Endothelial cell (in vitro differentiated cells): ENCODE results near the gene ABLIM2. TPM values are rescaled to one million over a fixed set of nuclear protein-coding genes. Genes with fewer than 3 reads are reported as not detected.
"Not testable (repeated sequence)": the region's sequence is repeated elsewhere in the genome, so short reads cannot be mapped to it uniquely, and the experiment has no call there.

Experiments used
- DNase-seq: peaks from one replicate; pipeline ENCODE4 v3.0.0; 2021; ENCODE audit warnings: low spot score
- H3K27ac Mint-ChIP-seq: one replicate; pipeline ENCODE4 v1.8.0; 2021; ENCODE audit warnings: mixed read lengths, inconsistent platforms; ENCODE audit not compliant: unreplicated experiment
- H3K27me3 Mint-ChIP-seq: one replicate; pipeline ENCODE4 v1.8.0; 2021; ENCODE audit warnings: mild to moderate bottlenecking, moderate library complexity, mixed read lengths, inconsistent platforms; ENCODE audit not compliant: unreplicated experiment
- H3K36me3 Mint-ChIP-seq: one replicate; pipeline ENCODE4 v1.8.0; 2021; ENCODE audit warnings: mild to moderate bottlenecking, low read depth, mixed read lengths, inconsistent platforms; ENCODE audit not compliant: unreplicated experiment
- H3K4me1 Mint-ChIP-seq: one replicate; pipeline ENCODE4 v1.8.0; 2021; ENCODE audit warnings: mild to moderate bottlenecking, mixed read lengths, inconsistent platforms; ENCODE audit not compliant: unreplicated experiment
- H3K4me3 Mint-ChIP-seq: one replicate; pipeline ENCODE4 v1.8.0; 2021; ENCODE audit warnings: mild to moderate bottlenecking, mixed read lengths, inconsistent platforms; ENCODE audit not compliant: unreplicated experiment
- H3K9me3 Mint-ChIP-seq: one replicate; pipeline ENCODE4 v1.8.0; 2021; ENCODE audit warnings: mixed read lengths, inconsistent platforms; ENCODE audit not compliant: unreplicated experiment
- CTCF ChIP-seq: fragments of 200-600 bp; sonication (generic); IDR thresholded peaks from one replicate; pipeline ENCODE4 v1.5.0; 2021; ENCODE audit warnings: antibody characterized with exemption; ENCODE audit not compliant: unreplicated experiment
- microRNA-seq: library from miRNA; unstranded; fragments of <30 nt; microRNA quantifications from one replicate; pipeline ENCODE4, GENCODE V29; 2020; ENCODE audit not compliant: unreplicated experiment
- total RNA-seq: library from RNA; stranded (reverse); fragmentation: NEBNext Ultra II Directional; extraction: Animal tissue kit (Norgen Biotek cat#: 25700); gene quantifications from one replicate; pipeline ENCODE4 v1.2.1, GENCODE V29; 2021; ENCODE audit not compliant: unreplicated experiment

ABLIM2 gene
- total RNA-seq, 1 donor from 2014 or later = 0.74 TPM

- TF ChIP-seq CTCF = no peak
These were observed 236.1 kb downstream of the ABLIM2 start for GRCh38 chr4:7922466-7922865.

DNA sequence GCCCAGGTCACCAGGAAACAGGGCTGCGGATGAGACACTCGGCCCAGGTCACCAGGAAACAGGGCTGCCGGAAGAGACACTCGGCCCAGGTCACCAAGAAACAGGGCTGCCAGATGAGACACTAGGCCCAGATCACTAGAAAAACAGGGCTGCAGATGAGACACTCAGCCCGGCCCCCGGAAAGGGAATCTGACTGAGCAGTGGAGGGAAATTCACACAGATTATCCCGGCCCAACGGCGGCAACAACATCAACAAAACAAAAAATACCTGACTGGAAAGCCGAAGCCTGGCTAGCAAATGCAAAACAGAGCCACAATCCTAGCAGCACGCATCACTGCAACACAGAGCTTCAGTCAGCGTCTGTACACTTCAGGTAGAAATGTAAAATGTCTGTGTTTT, 239.6 kb downstream of the ABLIM2 start:
- TF ChIP-seq CTCF = no peak
- H3K36me3 Mint-ChIP-seq = peaks cover 8% of the 10 kb centered on the region
- peaks cover 15% of the 10 kb centered on the region for H3K4me1 Mint-ChIP-seq
- peak overlapping the region; percentile 86 for H3K27ac Mint-ChIP-seq
- no peak for DNase-seq
- peaks cover 2% of the 10 kb centered on the region for H3K27me3 Mint-ChIP-seq
- H3K9me3 Mint-ChIP-seq = no peaks in the 10 kb centered on the region
- H3K4me3 Mint-ChIP-seq = no peak overlapping the region

More at GRCh38 chr4:7922466-7922865, 236.1 kb downstream of the ABLIM2 start:
- H3K4me1 Mint-ChIP-seq = peaks cover 13% of the 10 kb centered on the region
- H3K9me3 Mint-ChIP-seq = no peaks in the 10 kb centered on the region
- H3K27ac Mint-ChIP-seq = no peak overlapping the region
- H3K27me3 Mint-ChIP-seq = peaks cover 2% of the 10 kb centered on the region
- no peak for DNase-seq
- peaks cover 18% of the 10 kb centered on the region for H3K36me3 Mint-ChIP-seq
- no peak overlapping the region for H3K4me3 Mint-ChIP-seq

GRCh38 chr4:7918187-7918586, 240.4 kb downstream of the ABLIM2 start:
- Mint-ChIP-seq H3K4me3 (peak overlapping the region; percentile 40), H3K4me1 (peaks cover 15% of the 10 kb centered on the region), H3K27ac (peak overlapping the region; percentile 59)
- not testable (repeated sequence) for H3K9me3 Mint-ChIP-seq, DNase-seq, H3K27me3 Mint-ChIP-seq, H3K36me3 Mint-ChIP-seq

GRCh38 chr4:7917669-7918068, 240.9 kb downstream of the ABLIM2 start:
- no peaks in the 10 kb centered on the region for H3K9me3 Mint-ChIP-seq
- peaks cover 15% of the 10 kb centered on the region for H3K4me1 Mint-ChIP-seq
- no peak for DNase-seq
- no peak overlapping the region for H3K27ac Mint-ChIP-seq
- peaks cover 2% of the 10 kb centered on the region for H3K27me3 Mint-ChIP-seq
- H3K36me3 Mint-ChIP-seq = peaks cover 8% of the 10 kb centered on the region
- no peak overlapping the region for H3K4me3 Mint-ChIP-seq
- no peak for TF ChIP-seq CTCF

- H3K4me1 Mint-ChIP-seq = peaks cover 21% of the 10 kb centered on the region
- H3K4me3 Mint-ChIP-seq = no peak overlapping the region
- H3K36me3 Mint-ChIP-seq = peaks cover 8% of the 10 kb centered on the region
- peaks cover 2% of the 10 kb centered on the region for H3K27me3 Mint-ChIP-seq
- no peak for TF ChIP-seq CTCF
- no peaks in the 10 kb centered on the region for H3K9me3 Mint-ChIP-seq
- H3K27ac Mint-ChIP-seq = no peak overlapping the region
- DNase-seq = no peak
These were observed 242.8 kb downstream of the ABLIM2 start for GRCh38 chr4:7915875-7916242.

Small RNA genes lying within 50 kb of the gene (microRNA-seq; reads per million reads assigned to microRNA genes)
- gene MIR95 = 26.3 reads per million, percentile 70 among the genes with 10 or more reads in this experiment

Other genes starting within 250 kb of the ABLIM2 start
- 27.8 TPM for gene AFAP1, start 219.0 kb downstream of the ABLIM2 start, total RNA-seq
- gene SH3TC1, start 40.5 kb upstream of the ABLIM2 start, total RNA-seq = 114 TPM
- gene HTRA3, start 110.9 kb upstream of the ABLIM2 start, total RNA-seq = 1.7 TPM